DND-41 (cell line): ENCODE data around the gene PSMB10.
"Not testable (repeated sequence)": the region's sequence is repeated elsewhere in the genome, so short reads cannot be mapped to it uniquely, and the experiment has no call there.

ENCODE experiments used
- ATAC-seq: fragments of 200-7000 bp; cut with Tn5 transposase; 3 replicates; pipeline ENCODE4 v1.9.1; 2021; ENCODE audit warnings: low read depth; ENCODE audit not compliant: insufficient read depth
- DNase-seq: peaks from one replicate; pipeline ENCODE4 v3.0.0-alpha.2; 2020
- H2AFZ ChIP-seq: 2 replicates; pipeline ENCODE4 v1.6.0; 2012; ENCODE audit warnings: low read depth, low read length
- H3K27ac ChIP-seq: 2 replicates; pipeline ENCODE4 v1.5.1; 2012; ENCODE audit warnings: low read length, inconsistent platforms
- H3K27me3 ChIP-seq: fragments of 200-600 bp; sonication (generic); 2 replicates; pipeline ENCODE4 v1.6.0; 2012; ENCODE audit warnings: low read length, mild to moderate bottlenecking, inconsistent platforms; ENCODE audit not compliant: insufficient read depth, poor library complexity
- H3K36me3 ChIP-seq: 2 replicates; pipeline ENCODE4 v1.5.1; 2012; ENCODE audit warnings: low read length, inconsistent platforms; ENCODE audit not compliant: insufficient read depth
- H3K4me1 ChIP-seq: 2 replicates; pipeline ENCODE4 v1.5.1; 2012; ENCODE audit warnings: mild to moderate bottlenecking, low read length; ENCODE audit not compliant: insufficient read depth
- H3K4me2 ChIP-seq: 2 replicates; pipeline ENCODE4 v1.6.0; 2012; ENCODE audit warnings: mild to moderate bottlenecking, moderate library complexity, low read length, inconsistent platforms; ENCODE audit not compliant: insufficient read depth
- H3K4me3 ChIP-seq, 2 experiments: fragments of 200-600 bp in 1 of 2; shearing (Covaris generic) in 1 of 2; 2 replicates each; pipeline ENCODE4 v1.5.1; 2012 to 2016; ENCODE audit warnings: inconsistent platforms in 2 of 2, low read length in 2 of 2, mild to moderate bottlenecking in 2 of 2, low read depth in 1 of 2, moderate library complexity in 1 of 2
- H3K79me2 ChIP-seq: 2 replicates; pipeline ENCODE4 v1.6.0; 2012; ENCODE audit warnings: low read length, inconsistent platforms; ENCODE audit not compliant: insufficient read depth
- H3K9ac ChIP-seq: 2 replicates; pipeline ENCODE4 v1.6.0; 2012; ENCODE audit warnings: low read depth, mild to moderate bottlenecking, inconsistent platforms, low read length, moderate library complexity
- H3K9me3 ChIP-seq: 2 replicates; pipeline ENCODE4 v1.5.1; 2012; ENCODE audit warnings: low read length, moderate library complexity, mild to moderate bottlenecking, inconsistent platforms; ENCODE audit not compliant: insufficient read depth, severe bottlenecking
- H4K20me1 ChIP-seq: 2 replicates; pipeline ENCODE4 v1.6.0; 2012; ENCODE audit warnings: low read length; ENCODE audit not compliant: insufficient read depth
- CTCF ChIP-seq: IDR thresholded peaks from 2 replicates; pipeline ENCODE4 v1.5.1; 2012; ENCODE audit warnings: borderline replicate concordance, low read length, moderate library complexity, mild to moderate bottlenecking; ENCODE audit not compliant: poor library complexity, severe bottlenecking; ENCODE audit errors: extremely low read depth
- EZH2 ChIP-seq: IDR thresholded peaks from 3 replicates; pipeline ENCODE4 v1.6.1; 2012; ENCODE audit warnings: borderline replicate concordance, low read depth, mild to moderate bottlenecking, moderate library complexity, low read length, inconsistent platforms; ENCODE audit not compliant: severe bottlenecking

Gene PSMB10

DNA sequence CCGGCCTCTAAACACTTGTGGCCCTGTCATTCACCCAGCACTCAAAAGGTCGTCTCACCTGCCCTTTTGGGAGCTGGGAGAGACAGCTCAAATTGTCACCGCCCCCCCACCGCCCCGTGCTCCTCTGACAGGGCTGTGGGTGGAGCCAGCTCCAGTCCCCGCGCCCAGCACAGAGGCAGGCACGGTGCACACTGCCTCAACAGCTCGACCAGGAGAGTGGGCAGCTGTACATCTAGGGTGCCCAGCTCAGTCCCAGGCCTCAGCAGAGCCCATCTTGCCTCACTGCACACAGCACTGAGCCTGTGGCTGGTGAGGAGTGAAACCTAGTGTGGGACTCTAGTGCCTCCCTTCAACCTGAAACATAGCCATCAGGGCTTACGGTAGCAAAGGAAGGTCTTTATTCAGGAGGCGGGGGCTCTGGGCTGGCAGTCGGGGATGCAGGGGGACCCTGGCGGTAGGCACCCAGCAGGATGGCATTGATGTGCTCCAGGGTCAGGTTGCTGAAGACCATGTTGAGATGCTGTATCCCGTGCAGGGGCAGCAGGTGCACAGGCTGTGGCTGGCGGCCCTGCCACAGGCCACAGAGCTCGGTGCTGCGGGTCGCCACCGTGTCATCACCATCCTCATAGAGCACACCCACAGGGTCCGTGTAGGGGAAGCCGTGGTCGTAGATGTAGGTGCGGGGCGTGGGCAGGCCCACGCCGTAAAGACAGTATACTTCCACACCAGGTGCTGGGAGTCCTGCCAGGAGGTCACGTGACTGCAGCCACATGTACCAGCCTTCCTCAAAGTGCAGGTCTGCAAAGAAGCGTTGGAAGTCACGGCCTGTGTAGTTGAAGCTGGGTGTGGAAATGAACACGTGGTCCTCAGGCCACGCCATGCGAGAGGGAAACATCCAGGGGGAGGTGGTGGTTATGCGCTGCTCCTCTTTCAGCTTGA, 3.1 kb upstream of the PSMB10 start:
- Histone ChIP-seq H3K79me2 (peaks cover 28% of the 10 kb centered on the region), H3K9ac (no peak overlapping the region), H3K27me3 (no peaks in the 10 kb centered on the region), H3K4me1 (peaks cover 24% of the 10 kb centered on the region), H2AFZ (no peak overlapping the region), H3K4me2 (no peak overlapping the region), H3K36me3 (peaks cover 55% of the 10 kb centered on the region), H3K9me3 (no peaks in the 10 kb centered on the region), H4K20me1 (peaks cover 6% of the 10 kb centered on the region), H3K27ac (0 out of 2 replicates have a peak overlapping the region, but pooled peaks have one; percentile 16), H3K4me3 (no peak overlapping the region)
- ATAC-seq (no peak), DNase-seq (peak; percentile 45)
- TF ChIP-seq CTCF (no peak), EZH2 (no peak)

DNA sequence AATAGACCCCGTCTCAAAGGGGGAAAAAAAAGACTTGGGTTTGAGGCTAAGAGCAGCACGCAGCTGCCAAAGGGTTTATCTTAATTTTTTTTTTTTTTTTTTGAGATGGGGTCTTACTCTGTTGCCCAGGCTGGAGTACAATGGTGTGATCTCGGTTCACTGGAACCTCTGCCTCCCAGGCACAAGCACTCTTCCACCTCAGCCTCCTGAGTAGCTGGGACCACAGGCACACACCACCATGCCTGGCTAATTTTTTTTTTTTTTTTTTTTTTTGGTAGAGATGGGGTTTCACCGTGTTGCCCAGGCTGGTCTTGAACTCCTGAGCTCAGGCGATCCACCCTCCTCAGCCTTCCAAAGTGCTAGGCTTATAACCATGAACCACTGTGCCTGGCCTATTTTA, 1.1 kb upstream of the PSMB10 start:
- Histone ChIP-seq H3K79me2 (peaks cover 32% of the 10 kb centered on the region), H4K20me1 (peaks cover 19% of the 10 kb centered on the region), H3K4me3 (peak overlapping the region in 1 of 2 experiments; percentile 91; a peak in 2 of 4 replicates), H3K4me2 (peak overlapping the region; percentile 98), H3K27ac (peak overlapping the region; percentile 92), H3K4me1 (peaks cover 26% of the 10 kb centered on the region), H3K36me3 (peaks cover 49% of the 10 kb centered on the region), H3K9ac (peak overlapping the region; percentile 84)
- ATAC-seq, H3K27me3 ChIP-seq, H2AFZ ChIP-seq, H3K9me3 ChIP-seq, DNase-seq: not testable (repeated sequence)

GRCh38 chr16:67936880-67937605, 393 bp upstream of the PSMB10 start:
- peak; percentile 78 for ATAC-seq
- peak; percentile 90 for DNase-seq
- H3K9me3 ChIP-seq = no peaks in the 10 kb centered on the region
- H3K4me1 ChIP-seq = peaks cover 26% of the 10 kb centered on the region
- TF ChIP-seq EZH2 (no peak), CTCF (no peak)
- H3K4me2 ChIP-seq = peak overlapping the region; percentile 98
- H3K9ac ChIP-seq = peak overlapping the region; percentile 84
- no peaks in the 10 kb centered on the region for H3K27me3 ChIP-seq
- peaks cover 32% of the 10 kb centered on the region for H3K79me2 ChIP-seq
- H4K20me1 ChIP-seq = peaks cover 19% of the 10 kb centered on the region
- H3K27ac ChIP-seq = peak overlapping the region; percentile 92
- H3K4me3 ChIP-seq = peak overlapping the region; percentile 72 to 91; a peak in 3 of 4 replicates
- peak overlapping the region; percentile 76 for H2AFZ ChIP-seq
- H3K36me3 ChIP-seq = peaks cover 47% of the 10 kb centered on the region
